Measurements from ENCODE around the gene CALR3. TPM values are rescaled to one million over a fixed set of nuclear protein-coding genes. Genes with fewer than 3 reads are reported as not detected.

CALR3 gene
- total and polyA plus RNA-seq, 12 donors: 0.22 TPM; not detected in 11

DNA sequence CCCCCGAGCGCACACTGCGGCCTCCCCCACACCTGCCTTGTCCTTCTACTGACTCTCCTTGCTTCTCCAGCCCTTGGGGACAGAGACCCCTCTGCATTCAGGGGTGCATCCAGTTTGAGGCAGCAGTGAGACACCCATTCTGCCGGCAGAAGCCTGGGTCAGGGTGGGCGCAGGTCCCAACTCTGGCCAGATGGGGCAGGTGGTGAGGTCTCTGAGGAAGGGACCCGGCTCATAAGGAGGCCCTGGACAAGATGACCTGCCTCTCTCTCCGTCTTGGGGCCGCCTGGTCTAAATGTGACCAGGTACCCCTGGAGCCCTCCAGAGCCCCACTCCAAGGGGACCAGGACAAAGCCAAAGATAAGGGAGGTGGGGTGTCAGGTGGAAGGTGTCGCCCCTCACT, 40.2 kb upstream of the CALR3 start:
- DNase-seq: no peak
- Histone ChIP-seq H3K4me1 (peaks cover 9 to 29% (median 18%) of the 10 kb centered on the region in 9 donors), H3K9me3 (no peaks in the 10 kb centered on the region), H3K27me3 (no peaks in the 10 kb centered on the region), H3K27ac (no peak overlapping the region), H3K4me3 (no peak overlapping the region), H3K36me3 (peaks cover 0 to 90% (median 41%) of the 10 kb centered on the region in 9 donors)
- intact Hi-C loops (cut with DNase I): no loop called here
- ATAC-seq: no peak
- 92 to 95% methylated on average over 8 to 9 of the region's 9 CpGs for WGBS, 2 donors
- TF ChIP-seq, protein P1, sequence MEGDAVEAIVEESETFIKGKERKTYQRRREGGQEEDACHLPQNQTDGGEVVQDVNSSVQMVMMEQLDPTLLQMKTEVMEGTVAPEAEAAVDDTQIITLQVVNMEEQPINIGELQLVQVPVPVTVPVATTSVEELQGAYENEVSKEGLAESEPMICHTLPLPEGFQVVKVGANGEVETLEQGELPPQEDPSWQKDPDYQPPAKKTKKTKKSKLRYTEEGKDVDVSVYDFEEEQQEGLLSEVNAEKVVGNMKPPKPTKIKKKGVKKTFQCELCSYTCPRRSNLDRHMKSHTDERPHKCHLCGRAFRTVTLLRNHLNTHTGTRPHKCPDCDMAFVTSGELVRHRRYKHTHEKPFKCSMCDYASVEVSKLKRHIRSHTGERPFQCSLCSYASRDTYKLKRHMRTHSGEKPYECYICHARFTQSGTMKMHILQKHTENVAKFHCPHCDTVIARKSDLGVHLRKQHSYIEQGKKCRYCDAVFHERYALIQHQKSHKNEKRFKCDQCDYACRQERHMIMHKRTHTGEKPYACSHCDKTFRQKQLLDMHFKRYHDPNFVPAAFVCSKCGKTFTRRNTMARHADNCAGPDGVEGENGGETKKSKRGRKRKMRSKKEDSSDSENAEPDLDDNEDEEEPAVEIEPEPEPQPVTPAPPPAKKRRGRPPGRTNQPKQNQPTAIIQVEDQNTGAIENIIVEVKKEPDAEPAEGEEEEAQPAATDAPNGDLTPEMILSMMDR (IDR thresholded peaks at IDR 0.05): no peak

DNA sequence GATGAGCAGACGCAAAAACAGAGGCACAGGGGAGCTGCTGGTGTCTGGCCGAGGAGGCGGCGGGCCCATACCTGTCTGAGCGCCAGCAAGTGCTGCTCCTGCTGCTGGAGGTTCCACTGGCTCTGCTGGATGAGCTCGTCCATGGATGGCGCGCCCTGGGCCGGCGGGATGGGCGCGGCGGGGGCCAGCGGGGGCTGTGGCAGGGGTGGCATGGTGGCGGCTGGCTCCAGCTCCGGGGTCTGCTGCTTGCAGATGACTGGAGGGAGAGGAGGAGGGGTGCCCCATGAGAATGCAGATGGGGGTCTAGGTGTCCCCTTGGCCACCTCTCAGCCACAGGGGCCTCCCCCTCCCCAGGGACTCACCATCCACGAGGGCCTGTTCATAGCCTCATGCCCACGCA, 39.4 kb upstream of the CALR3 start:
- Histone ChIP-seq H3K9me3 (no peaks in the 10 kb centered on the region), H3K27ac (no peak overlapping the region), H3K4me1 (peaks cover 4 to 22% (median 10%) of the 10 kb centered on the region in 9 donors), H3K36me3 (peaks cover 0 to 94% (median 48%) of the 10 kb centered on the region in 9 donors), H3K4me3 (no peak overlapping the region), H3K27me3 (no peaks in the 10 kb centered on the region)
- intact Hi-C loops (cut with DNase I): no loop called here
- WGBS, 2 donors: 96 to 97% methylated on average over 18 of the region's 18 CpGs
- ATAC-seq (no peak), DNase-seq (no peak)
- TF ChIP-seq, protein P1 (IDR thresholded peaks at IDR 0.05): no peak

DNA sequence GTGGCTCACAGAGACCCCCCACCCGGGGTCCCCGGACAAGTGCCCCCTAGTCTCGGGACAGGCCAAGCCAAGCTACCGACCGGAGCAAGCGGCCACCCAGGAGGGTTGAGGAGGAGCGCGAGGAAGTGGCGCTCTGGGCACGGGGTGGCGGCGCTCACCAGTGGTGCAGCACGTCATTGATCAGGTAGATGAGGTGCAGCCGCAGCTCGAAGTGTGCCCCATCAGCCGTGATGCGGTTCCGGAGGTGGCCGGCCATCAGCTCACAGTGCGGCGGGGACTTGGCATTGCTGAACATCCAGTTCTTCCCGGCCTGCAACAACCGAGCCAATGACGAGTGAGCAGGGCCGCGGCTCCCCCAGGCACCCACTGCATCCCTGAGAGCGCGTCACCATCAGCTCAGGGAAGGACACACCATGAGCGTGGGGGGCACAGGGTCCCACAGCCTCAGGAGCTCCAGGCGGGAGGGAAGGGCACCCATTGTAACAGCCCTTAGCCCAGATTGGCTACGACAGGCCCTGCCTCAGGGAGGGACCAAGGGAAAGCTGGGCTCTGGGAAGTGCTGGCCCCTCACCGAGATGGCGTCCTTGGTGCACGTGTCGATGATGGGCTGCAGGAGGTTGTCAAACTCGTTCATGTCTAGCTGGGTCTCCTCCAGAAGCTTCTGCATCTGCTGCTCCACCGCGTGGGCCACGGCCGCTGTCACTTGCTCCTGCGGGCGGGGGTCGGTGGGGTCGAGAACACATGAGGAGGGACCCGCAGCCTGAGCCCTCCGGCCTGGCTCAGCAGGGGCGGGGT, 36.7 kb upstream of the CALR3 start:
- TF ChIP-seq, protein P1 (IDR thresholded peaks at IDR 0.05): no peak
- H3K27ac ChIP-seq: no peak overlapping the region
- intact Hi-C loops (cut with DNase I): no loop called here
- ATAC-seq (no peak), DNase-seq (no peak)
- no peaks in the 10 kb centered on the region for H3K9me3 ChIP-seq
- no peaks in the 10 kb centered on the region for H3K27me3 ChIP-seq
- 87 to 88% methylated on average over 47 of the region's 47 CpGs for whole genome bisulfite sequencing, 2 donors
- H3K4me3 ChIP-seq: no peak overlapping the region
- H3K4me1 ChIP-seq: peaks cover 0 to 3% (median 0%) of the 10 kb centered on the region in 9 donors
- H3K36me3 ChIP-seq: peaks cover 0 to 100% (median 74%) of the 10 kb centered on the region in 9 donors

DNA sequence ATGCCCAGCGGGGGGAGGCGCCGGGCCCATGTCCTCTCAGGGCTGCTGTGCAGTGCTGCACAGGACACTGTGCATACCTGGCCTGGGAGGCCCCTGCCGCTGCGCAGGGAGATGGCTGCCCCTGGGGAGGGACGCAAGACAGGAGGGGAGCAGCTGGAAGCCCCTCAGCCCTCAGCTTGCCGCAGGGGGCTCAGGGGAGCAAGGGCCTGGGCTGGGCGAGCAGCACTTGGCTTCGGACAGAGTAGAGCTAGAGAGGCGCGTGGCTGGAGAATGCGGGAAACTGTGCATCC, 35.4 kb upstream of the CALR3 start:
- DNase-seq: no peak
- Histone ChIP-seq H3K27ac (no peak overlapping the region), H3K4me3 (no peak overlapping the region), H3K36me3 (peaks cover 5 to 100% (median 88%) of the 10 kb centered on the region in 9 donors), H3K9me3 (no peaks in the 10 kb centered on the region), H3K4me1 (no peaks in the 10 kb centered on the region), H3K27me3 (no peaks in the 10 kb centered on the region)
- no peak for ATAC-seq
- 96 to 99% methylated on average over 11 to 12 of the region's 12 CpGs for WGBS, 2 donors
- TF ChIP-seq, protein P1 (IDR thresholded peaks at IDR 0.05): no peak
- intact Hi-C loops (cut with DNase I): no loop called here

All from heart right ventricle (tissue), 16 donors.